Activated naive CD8-positive, alpha-beta T cell (primary cell): Measurements from ENCODE around the gene FBXL2.
A peak's percentile ranks its signal among the peaks of the same experiment; 100 is the strongest.
"Not testable (repeated sequence)": the region's sequence is repeated elsewhere in the genome, so short reads cannot be mapped to it uniquely, and the experiment has no call there.

ENCODE experiments used
- H3K27ac Mint-ChIP-seq: one replicate; pipeline ENCODE4 v1.8.0; 2021; ENCODE audit warnings: mixed read lengths
- H3K27me3 Mint-ChIP-seq: one replicate; pipeline ENCODE4 v1.8.0; 2021; ENCODE audit warnings: mixed read lengths
- H3K36me3 Mint-ChIP-seq: one replicate; pipeline ENCODE4 v1.8.0; 2021; ENCODE audit warnings: mixed read lengths
- H3K4me1 Mint-ChIP-seq: one replicate; pipeline ENCODE4 v1.8.0; 2021; ENCODE audit warnings: low read depth, mixed read lengths
- H3K4me3 Mint-ChIP-seq: one replicate; pipeline ENCODE4 v1.8.0; 2021; ENCODE audit warnings: mild to moderate bottlenecking, mixed read lengths
- H3K9me3 Mint-ChIP-seq: one replicate; pipeline ENCODE4 v1.8.0; 2021; ENCODE audit warnings: low read depth, mixed read lengths

The FBXL2 gene

DNA sequence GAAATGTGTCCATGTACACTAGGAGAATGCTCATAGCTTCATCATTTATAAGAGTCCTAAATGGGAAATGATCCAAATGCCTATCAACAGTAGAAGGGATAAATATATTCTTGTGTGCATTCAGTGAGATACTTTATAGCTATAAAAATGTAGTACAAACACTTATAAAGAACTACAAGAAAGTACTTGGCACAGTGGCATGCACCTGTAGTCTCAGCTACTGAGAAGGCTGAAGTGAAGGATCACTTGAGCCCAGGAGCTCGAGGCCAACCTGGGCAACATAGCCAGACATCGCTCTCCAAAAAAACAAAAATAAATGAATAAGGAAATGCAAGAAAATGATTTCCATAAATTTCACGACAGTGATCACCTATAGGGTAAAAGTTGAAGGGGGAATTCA is 3.6 kb upstream of the FBXL2 start:
- H3K27ac Mint-ChIP-seq: no peak overlapping the region

GRCh38 chr3:33278163-33278562 is 921 bp downstream of the FBXL2 start:
- Mint-ChIP-seq H3K4me3 (peak overlapping the region; percentile 62), H3K36me3 (no peaks in the 10 kb centered on the region), H3K9me3 (no peaks in the 10 kb centered on the region), H3K4me1 (peaks cover 7% of the 10 kb centered on the region), H3K27me3 (peaks cover 25% of the 10 kb centered on the region), H3K27ac (no peak overlapping the region)

More for the DNA sequence above, 3.6 kb upstream of the FBXL2 start:
- H3K36me3 Mint-ChIP-seq: no peaks in the 10 kb centered on the region
- H3K4me1 Mint-ChIP-seq: peaks cover 7% of the 10 kb centered on the region
- H3K4me3 Mint-ChIP-seq: no peak overlapping the region
- H3K9me3 Mint-ChIP-seq: no peaks in the 10 kb centered on the region
- H3K27me3 Mint-ChIP-seq: peaks cover 24% of the 10 kb centered on the region

DNA sequence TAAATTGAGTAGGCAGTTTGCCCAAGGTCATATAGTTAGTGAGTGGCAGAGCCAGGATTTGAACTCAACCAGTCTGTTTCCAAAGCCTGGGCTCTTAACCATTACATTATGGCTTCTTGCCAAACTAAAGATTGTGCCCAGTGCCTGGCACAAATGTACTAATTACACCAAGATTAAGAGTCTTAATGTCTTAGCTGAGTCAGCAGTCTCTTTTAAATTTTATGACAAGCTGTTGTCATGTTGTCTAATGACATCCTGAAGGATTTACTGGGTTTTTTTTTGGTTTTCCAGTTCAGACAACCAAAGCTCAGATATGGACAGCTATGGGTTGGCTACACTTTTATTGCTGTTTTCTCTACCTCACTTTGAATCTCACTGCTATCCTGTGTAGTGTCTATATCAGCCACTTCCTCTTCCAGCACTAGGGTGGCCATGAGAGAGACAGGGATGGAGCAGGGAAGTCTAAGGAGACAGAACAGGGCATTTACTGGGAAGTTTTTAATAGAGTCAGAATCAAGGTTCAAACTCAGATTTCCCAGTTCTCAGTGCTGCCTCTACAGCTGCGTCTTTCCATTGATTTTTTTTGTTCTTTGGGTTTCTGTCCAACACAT is 10.5 kb downstream of the FBXL2 start:
- H3K27ac Mint-ChIP-seq: no peak overlapping the region
- peaks cover 31% of the 10 kb centered on the region for H3K27me3 Mint-ChIP-seq
- H3K4me1 Mint-ChIP-seq: no peaks in the 10 kb centered on the region
- H3K4me3 Mint-ChIP-seq: no peak overlapping the region
- H3K36me3 Mint-ChIP-seq: peaks cover 10% of the 10 kb centered on the region
- H3K9me3 Mint-ChIP-seq: peaks cover 19% of the 10 kb centered on the region

GRCh38 chr3:33299395-33300081 is 22.3 kb downstream of the FBXL2 start:
- Mint-ChIP-seq H3K27me3 (no peaks in the 10 kb centered on the region), H3K27ac (no peak overlapping the region), H3K4me3 (no peak overlapping the region)

DNA sequence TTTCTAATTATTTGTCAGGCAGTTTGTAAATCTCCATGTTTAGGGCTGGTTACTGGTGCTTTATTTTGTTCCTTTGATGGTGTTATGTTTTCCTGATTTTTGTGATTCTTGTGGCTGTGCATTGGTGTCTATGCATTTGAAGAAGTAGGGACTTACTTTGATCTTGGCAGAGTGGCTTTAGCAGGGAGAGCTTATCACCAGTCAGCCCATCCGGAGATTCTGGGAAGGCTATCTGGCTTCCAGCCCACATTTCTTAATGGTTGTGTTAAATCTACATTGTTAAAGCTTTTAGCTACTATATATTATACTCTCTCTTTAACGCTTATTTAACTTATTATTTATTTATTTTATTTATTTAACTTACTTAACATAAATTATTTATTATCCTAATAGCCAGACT is 35.1 kb downstream of the FBXL2 start:
- H3K4me1 Mint-ChIP-seq: no peaks in the 10 kb centered on the region
- no peak overlapping the region for H3K4me3 Mint-ChIP-seq
- H3K36me3 Mint-ChIP-seq: peaks cover 2% of the 10 kb centered on the region
- H3K27me3 Mint-ChIP-seq: peaks cover 10% of the 10 kb centered on the region
- no peak overlapping the region for H3K27ac Mint-ChIP-seq
- H3K9me3 Mint-ChIP-seq: peaks cover 12% of the 10 kb centered on the region

More at GRCh38 chr3:33299395-33300081, 22.3 kb downstream of the FBXL2 start:
- no peaks in the 10 kb centered on the region for H3K9me3 Mint-ChIP-seq
- no peaks in the 10 kb centered on the region for H3K36me3 Mint-ChIP-seq
- no peaks in the 10 kb centered on the region for H3K4me1 Mint-ChIP-seq

GRCh38 chr3:33313331-33313730 is 36.1 kb downstream of the FBXL2 start:
- Mint-ChIP-seq H3K4me1 (peaks cover 2% of the 10 kb centered on the region), H3K4me3 (no peak overlapping the region), H3K9me3 (peaks cover 12% of the 10 kb centered on the region), H3K27ac (no peak overlapping the region), H3K36me3 (peaks cover 2% of the 10 kb centered on the region), H3K27me3 (peaks cover 10% of the 10 kb centered on the region)

DNA sequence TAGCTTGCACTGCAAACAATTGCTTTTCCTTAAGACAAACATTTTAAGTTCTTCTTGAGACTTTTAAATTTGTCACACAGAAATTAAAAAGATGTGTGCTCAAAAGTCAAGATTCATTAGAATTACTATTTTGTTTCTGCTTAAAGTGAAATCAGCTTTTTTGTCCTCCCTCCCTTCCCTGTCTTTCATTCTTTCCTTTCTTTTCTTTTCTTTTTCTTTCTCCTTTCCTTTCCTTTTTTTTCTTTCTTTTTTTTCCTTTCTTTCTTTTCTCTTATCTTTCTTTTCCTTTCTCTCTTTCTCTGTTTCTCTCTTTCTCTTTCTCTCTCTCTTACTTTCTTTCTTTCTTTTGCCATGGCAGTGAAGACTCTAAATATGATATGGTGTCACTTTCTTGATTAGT is 37.8 kb downstream of the FBXL2 start:
- no peak overlapping the region for H3K4me3 Mint-ChIP-seq
- no peak overlapping the region for H3K27ac Mint-ChIP-seq
- H3K4me1 Mint-ChIP-seq: peaks cover 2% of the 10 kb centered on the region
- H3K27me3 Mint-ChIP-seq: peaks cover 12% of the 10 kb centered on the region
- peaks cover 6% of the 10 kb centered on the region for H3K9me3 Mint-ChIP-seq
- H3K36me3 Mint-ChIP-seq: peaks cover 2% of the 10 kb centered on the region

- Mint-ChIP-seq H3K4me1 (peaks cover 2% of the 10 kb centered on the region), H3K27me3 (peaks cover 14% of the 10 kb centered on the region), H3K9me3 (peaks cover 6% of the 10 kb centered on the region), H3K36me3 (peaks cover 2% of the 10 kb centered on the region), H3K4me3 (no peak overlapping the region), H3K27ac (no peak overlapping the region)
These were observed 38.6 kb downstream of the FBXL2 start for GRCh38 chr3:33315826-33316225.

- Mint-ChIP-seq H3K27me3 (peaks cover 14% of the 10 kb centered on the region), H3K4me3 (no peak overlapping the region), H3K27ac (no peak overlapping the region)
These were observed 40.9 kb downstream of the FBXL2 start for GRCh38 chr3:33317963-33318709.

DNA sequence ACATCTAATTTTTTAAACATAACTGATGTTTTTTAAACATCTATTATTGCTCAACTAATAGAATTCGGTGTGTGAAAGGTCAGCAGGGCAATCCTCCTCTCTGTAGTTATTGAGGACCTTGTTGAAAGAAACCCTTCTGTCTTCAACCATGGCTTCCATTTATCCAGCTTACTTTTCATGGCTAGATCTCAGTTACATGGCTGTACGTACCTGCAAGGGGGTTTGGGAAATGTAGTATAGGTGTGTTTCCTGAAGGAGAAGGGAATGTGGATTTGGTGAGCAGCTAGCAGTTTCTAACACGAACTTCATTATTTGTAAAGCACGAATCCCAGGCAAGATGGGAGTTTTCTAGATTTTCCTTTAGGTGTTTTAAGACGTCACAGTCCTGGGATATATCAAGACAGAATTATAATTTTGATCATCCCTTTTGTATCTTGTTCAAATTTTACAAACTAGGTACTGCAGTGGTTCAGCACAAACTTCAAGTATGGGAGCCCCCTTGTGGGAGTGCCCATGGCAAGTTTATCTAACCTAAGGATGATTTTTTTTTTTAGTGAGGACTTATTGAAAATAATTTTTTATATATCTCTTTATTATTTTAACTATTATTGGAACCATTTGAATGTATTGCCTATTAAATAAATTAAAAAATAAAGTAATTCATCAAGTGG is 41.6 kb downstream of the FBXL2 start:
- H3K4me3 Mint-ChIP-seq: no peak overlapping the region
- H3K27me3 Mint-ChIP-seq: peaks cover 17% of the 10 kb centered on the region
- H3K27ac Mint-ChIP-seq: no peak overlapping the region
- no peaks in the 10 kb centered on the region for H3K9me3 Mint-ChIP-seq
- H3K4me1 Mint-ChIP-seq: peaks cover 2% of the 10 kb centered on the region
- no peaks in the 10 kb centered on the region for H3K36me3 Mint-ChIP-seq

More at GRCh38 chr3:33317963-33318709, 40.9 kb downstream of the FBXL2 start:
- peaks cover 2% of the 10 kb centered on the region for H3K4me1 Mint-ChIP-seq
- no peaks in the 10 kb centered on the region for H3K9me3 Mint-ChIP-seq
- H3K36me3 Mint-ChIP-seq: no peaks in the 10 kb centered on the region

DNA sequence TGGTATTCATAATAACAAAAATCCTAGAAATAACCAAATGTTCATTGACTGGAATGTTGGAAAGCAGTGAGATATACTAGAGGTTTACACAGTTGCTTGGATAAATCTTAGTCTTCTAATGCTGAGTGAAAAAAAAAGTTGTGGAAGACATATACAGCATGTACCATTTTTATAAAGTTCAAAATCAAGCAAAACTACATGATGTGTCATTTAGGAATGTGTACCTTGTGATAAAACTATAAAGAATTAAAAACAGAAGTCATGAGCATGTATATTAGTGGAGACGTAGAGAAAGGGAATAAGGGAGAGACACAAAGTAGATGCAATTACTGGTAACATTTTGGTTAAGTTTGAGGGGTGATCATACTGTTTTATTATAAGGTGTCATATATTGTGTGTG is 45.2 kb downstream of the FBXL2 start:
- peaks cover 13% of the 10 kb centered on the region for H3K27me3 Mint-ChIP-seq
- H3K27ac Mint-ChIP-seq: no peak overlapping the region
- H3K9me3 Mint-ChIP-seq: no peaks in the 10 kb centered on the region
- peaks cover 2% of the 10 kb centered on the region for H3K4me1 Mint-ChIP-seq
- H3K4me3 Mint-ChIP-seq: no peak overlapping the region
- no peaks in the 10 kb centered on the region for H3K36me3 Mint-ChIP-seq

DNA sequence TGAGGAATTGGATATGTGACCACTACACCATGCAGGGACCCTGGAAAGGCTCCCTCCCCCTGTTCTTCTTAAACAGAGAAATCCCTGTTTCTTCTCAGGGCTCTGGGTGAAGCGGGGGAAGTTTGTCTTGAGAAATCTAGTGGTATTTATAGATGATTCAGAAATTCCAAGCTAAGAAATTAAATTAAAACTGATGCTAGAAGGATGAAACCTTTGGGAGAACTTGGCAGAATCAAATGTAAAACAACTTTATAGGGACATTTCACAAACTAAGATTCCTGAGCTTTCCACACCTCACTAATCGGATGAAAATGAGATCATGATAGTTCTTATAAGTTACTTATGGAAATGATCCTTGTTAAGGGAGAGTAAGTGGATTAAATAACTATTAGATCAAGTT is 54.2 kb downstream of the FBXL2 start:
- Mint-ChIP-seq H3K27me3 (peaks cover 5% of the 10 kb centered on the region), H3K36me3 (peaks cover 9% of the 10 kb centered on the region), H3K9me3 (peaks cover 18% of the 10 kb centered on the region), H3K27ac (no peak overlapping the region), H3K4me1 (no peaks in the 10 kb centered on the region), H3K4me3 (no peak overlapping the region)

GRCh38 chr3:33334364-33334763 is 57.1 kb downstream of the FBXL2 start:
- peaks cover 3% of the 10 kb centered on the region for H3K27me3 Mint-ChIP-seq
- H3K4me1 Mint-ChIP-seq: no peaks in the 10 kb centered on the region
- no peak overlapping the region for H3K27ac Mint-ChIP-seq
- peaks cover 9% of the 10 kb centered on the region for H3K36me3 Mint-ChIP-seq
- peaks cover 18% of the 10 kb centered on the region for H3K9me3 Mint-ChIP-seq
- no peak overlapping the region for H3K4me3 Mint-ChIP-seq

GRCh38 chr3:33338936-33339465 is 61.8 kb downstream of the FBXL2 start:
- not testable (repeated sequence) for H3K27ac Mint-ChIP-seq, H3K36me3 Mint-ChIP-seq, H3K9me3 Mint-ChIP-seq, H3K4me1 Mint-ChIP-seq, H3K4me3 Mint-ChIP-seq, H3K27me3 Mint-ChIP-seq

GRCh38 chr3:33339758-33340157 is 62.5 kb downstream of the FBXL2 start:
- no peak overlapping the region for H3K27ac Mint-ChIP-seq
- H3K4me3 Mint-ChIP-seq: no peak overlapping the region
- no peaks in the 10 kb centered on the region for H3K36me3 Mint-ChIP-seq
- H3K4me1 Mint-ChIP-seq: no peaks in the 10 kb centered on the region
- H3K27me3 Mint-ChIP-seq: no peaks in the 10 kb centered on the region
- H3K9me3 Mint-ChIP-seq: no peaks in the 10 kb centered on the region
